Measurements from ENCODE around the gene RCN1.

- TF ChIP-seq CTCF (IDR thresholded peaks at IDR 0.05; ENCODE audit: low read depth, low read length, missing input control): no peak
- no peak for TF ChIP-seq REST (IDR thresholded peaks at IDR 0.05)
- no peak for TF ChIP-seq MAX (IDR thresholded peaks at IDR 0.05)
- TF ChIP-seq NR2F2 (IDR thresholded peaks at IDR 0.05): no peak
- no peak for TF ChIP-seq GABPA (IDR thresholded peaks at IDR 0.05 in 1 of 2, conservative IDR thresholded peaks at IDR 0.05 in 1 of 2)
- no peak for TF ChIP-seq RAD21 (IDR thresholded peaks at IDR 0.05)
- TF ChIP-seq TAF1 (conservative IDR thresholded peaks at IDR 0.05): no peak
Measured at GRCh38 chr11:32092581-32093170, 1.8 kb downstream of the RCN1 start.
